Body of pancreas (tissue), 4 donors: ENCODE data around the gene FUCA2. TPM values are rescaled to one million over a fixed set of nuclear protein-coding genes. Genes with fewer than 3 reads are reported as not detected.

Experiments used
- ATAC-seq: fragments of 150-250 bp; one replicate; pipeline ENCODE4 v1.9.1; 2016
- DNase-seq, 4 donors: peaks; one replicate each; pipeline ENCODE4 v3.0.0-alpha.2; 2019
- H3K27ac ChIP-seq, 4 donors: fragments of 200-600 bp; sonication (generic); 1 replicate in 3 of 4; 2 replicates in 1 of 4; pipeline versions ENCODE4 v1.5.1 to v1.6.1; 2016 to 2019; ENCODE audit warnings: mild to moderate bottlenecking in 1 of 4, mixed read lengths in 1 of 4, moderate library complexity in 1 of 4
- H3K27me3 ChIP-seq, 2 donors: fragments of 200-600 bp; sonication (generic); one replicate each; pipeline ENCODE4 v1.6.0; 2016; ENCODE audit warnings: mild to moderate bottlenecking in 1 of 2
- H3K36me3 ChIP-seq, 2 donors: fragments of 200-600 bp; sonication (generic); replicated peaks in 1 of 2; 2 replicates each; pipeline ENCODE4 v1.5.1; 2016; ENCODE audit warnings: low read depth in 2 of 2; ENCODE audit not compliant: insufficient read depth in 1 of 2
- H3K4me1 ChIP-seq: fragments of 200-600 bp; sonication (generic); one replicate; pipeline ENCODE4 v1.6.0; 2016
- H3K4me3 ChIP-seq, 2 donors: fragments of 200-600 bp; sonication (generic); 1 replicate in 1 of 2; 2 replicates in 1 of 2; pipeline ENCODE4 v1.5.1; 2016 to 2019
- H3K9me3 ChIP-seq, 3 donors: fragments of 200-600 bp; sonication (generic); 1 replicate in 2 of 3; 2 replicates in 1 of 3; pipeline ENCODE4 v1.5.1; 2016
- CTCF ChIP-seq, 7 experiments: fragments of 450-650 bp in 4 of 7; fragments of 200-600 bp in 3 of 7; sonication (generic) in 3 of 7; IDR thresholded peaks; one replicate each; pipeline ENCODE4 v1.5.1; 2016 to 2019; ENCODE audit warnings: antibody characterized with exemption in 7 of 7
- POLR2A ChIP-seq, 3 donors: fragments of 450-650 bp; IDR thresholded peaks; one replicate each; pipeline ENCODE4 v1.6.1; 2016; ENCODE audit warnings: antibody characterized with exemption in 3 of 3, mild to moderate bottlenecking in 2 of 3
- WGBS, 2 donors: methylation state at CpG; one replicate each; pipeline ENCODE4 v1.1.5; 2017; 5-methylcytosine and 5-hydroxymethylcytosine counted together
- intact Hi-C: fragments of 100-400 bp; cut with DNase I; formaldehyde crosslinking; loops from one replicate; pipeline ENCODE4 v1.15.1; 2023
- total RNA-seq, 2 donors: library from RNA; depleted of rRNA; stranded (reverse); fragments of >200 nt; gene quantifications; one replicate each; pipeline ENCODE4 v1.1.0, GENCODE V29; 2016

Gene FUCA2
- total RNA-seq, 2 donors from 2014 or later = 15.3 to 83.1 TPM

GRCh38 chr6:143555582-143555981 is 44.1 kb upstream of the FUCA2 start:
- H3K27ac ChIP-seq = no peak overlapping the region
- ATAC-seq = no peak
- TF ChIP-seq CTCF (IDR thresholded peaks at IDR 0.05) (no peak), POLR2A (IDR thresholded peaks at IDR 0.05) (no peak)
- WGBS, 2 donors = 72% methylated on average over 3 of the region's 3 CpGs
- no peaks in the 10 kb centered on the region for H3K4me1 ChIP-seq
- intact Hi-C loops = no loop called here
- H3K9me3 ChIP-seq = no peaks in the 10 kb centered on the region
- DNase-seq = no peak
- no peak overlapping the region for H3K4me3 ChIP-seq
- H3K27me3 ChIP-seq = no peaks in the 10 kb centered on the region
- no peaks in the 10 kb centered on the region for H3K36me3 ChIP-seq

- ATAC-seq = no peak
- WGBS, 2 donors = 64 to 75% methylated on average over 4 of the region's 4 CpGs
- no peaks in the 10 kb centered on the region for H3K36me3 ChIP-seq
Observed at GRCh38 chr6:143555071-143555492, 43.6 kb upstream of the FUCA2 start.

GRCh38 chr6:143553337-143553736 is 41.8 kb upstream of the FUCA2 start:
- Histone ChIP-seq H3K9me3 (no peaks in the 10 kb centered on the region), H3K4me1 (no peaks in the 10 kb centered on the region), H3K27ac (no peak overlapping the region), H3K27me3 (no peaks in the 10 kb centered on the region), H3K36me3 (no peaks in the 10 kb centered on the region), H3K4me3 (no peak overlapping the region)
- ATAC-seq (no peak), DNase-seq (no peak)
- WGBS, 2 donors = 88 to 98% methylated on average over 2 of the region's 2 CpGs
- intact Hi-C loops = no loop called here
- no peak for TF ChIP-seq POLR2A (IDR thresholded peaks at IDR 0.05)

More at GRCh38 chr6:143555071-143555492, 43.6 kb upstream of the FUCA2 start:
- Histone ChIP-seq H3K9me3 (no peaks in the 10 kb centered on the region), H3K27me3 (no peaks in the 10 kb centered on the region), H3K27ac (no peak overlapping the region), H3K4me1 (no peaks in the 10 kb centered on the region), H3K4me3 (no peak overlapping the region)
- TF ChIP-seq POLR2A (IDR thresholded peaks at IDR 0.05) (no peak), CTCF (IDR thresholded peaks at IDR 0.05) (no peak)
- no peak for DNase-seq
- intact Hi-C loops = no loop called here

DNA sequence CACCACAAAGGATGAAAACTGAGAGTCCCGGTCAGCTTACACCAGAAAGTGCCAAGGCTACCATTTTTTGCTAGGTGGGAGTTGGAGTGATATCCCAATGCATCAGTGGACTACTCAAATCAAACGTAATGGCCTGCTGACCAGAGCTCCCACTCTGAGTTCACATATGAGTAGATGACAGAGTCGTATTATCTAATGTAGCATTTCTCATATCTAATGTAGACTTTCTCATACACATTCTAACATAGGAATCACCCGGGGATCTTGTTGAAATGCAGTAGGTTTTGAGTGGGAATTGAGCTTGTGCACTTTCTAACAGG is 38.4 kb upstream of the FUCA2 start:
- Histone ChIP-seq H3K9me3 (no peaks in the 10 kb centered on the region), H3K27ac (no peak overlapping the region), H3K27me3 (no peaks in the 10 kb centered on the region), H3K4me3 (no peak overlapping the region), H3K36me3 (no peaks in the 10 kb centered on the region), H3K4me1 (no peaks in the 10 kb centered on the region)
- no peak for ATAC-seq
- intact Hi-C loops = no loop called here
- TF ChIP-seq POLR2A (IDR thresholded peaks at IDR 0.05) (no peak), CTCF (IDR thresholded peaks at IDR 0.05) (no peak)
- DNase-seq = no peak
- 91 to 93% methylated on average over 3 to 4 of the region's 4 CpGs for WGBS, 2 donors

DNA sequence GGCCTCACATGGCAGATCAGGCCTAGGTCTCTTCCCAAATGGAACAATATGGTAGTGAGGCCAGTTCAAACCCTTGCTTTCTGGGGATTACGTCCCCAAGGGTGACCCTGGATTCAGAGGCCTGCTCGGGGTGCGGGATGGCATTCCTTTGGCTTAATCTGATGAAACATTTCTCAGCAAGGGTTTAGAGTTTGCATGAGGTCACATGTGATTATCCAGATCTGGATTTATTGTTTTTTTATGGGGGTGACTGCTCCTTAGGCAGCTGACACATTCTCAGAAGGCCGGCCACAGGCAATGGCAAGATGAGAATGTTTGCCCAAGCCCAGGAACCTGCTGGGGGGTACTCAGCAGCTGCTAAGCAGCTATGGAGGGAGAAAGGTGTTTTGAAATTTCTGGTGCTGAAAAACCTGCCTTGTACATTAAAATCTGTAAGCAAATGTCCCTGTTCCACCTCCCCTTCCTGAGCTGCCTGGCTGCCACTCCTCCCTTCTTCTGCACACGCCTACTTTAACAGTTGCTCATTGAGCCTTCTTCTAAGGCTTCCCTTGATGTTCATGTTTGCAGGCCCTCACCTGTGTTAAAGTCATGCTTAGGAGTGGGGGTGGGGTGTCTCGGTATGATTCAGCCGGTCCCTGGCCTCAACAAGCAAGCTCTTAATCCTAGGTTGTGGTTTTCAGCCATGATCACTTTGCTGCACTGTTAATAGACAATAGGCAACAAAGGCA is 37.9 kb upstream of the FUCA2 start:
- intact Hi-C loops = no loop called here

More for the DNA sequence above, 37.9 kb upstream of the FUCA2 start:
- H3K4me1 ChIP-seq = no peaks in the 10 kb centered on the region
- H3K9me3 ChIP-seq = no peaks in the 10 kb centered on the region
- TF ChIP-seq CTCF (IDR thresholded peaks at IDR 0.05) = no peak
- DNase-seq (no peak), ATAC-seq (no peak)
- H3K27me3 ChIP-seq = no peaks in the 10 kb centered on the region
- no peak overlapping the region for H3K27ac ChIP-seq
- WGBS, 2 donors = 86 to 89% methylated on average over 7 of the region's 7 CpGs
- no peak overlapping the region for H3K4me3 ChIP-seq
- H3K36me3 ChIP-seq = no peaks in the 10 kb centered on the region
